ENCODE results near the gene CNGB1. TPM values are rescaled to one million over a fixed set of nuclear protein-coding genes. Genes with fewer than 3 reads are reported as not detected.

Gene CNGB1
- polyA plus RNA-seq, 1 donor from 2014 or later, result 20.7 TPM

DNA sequence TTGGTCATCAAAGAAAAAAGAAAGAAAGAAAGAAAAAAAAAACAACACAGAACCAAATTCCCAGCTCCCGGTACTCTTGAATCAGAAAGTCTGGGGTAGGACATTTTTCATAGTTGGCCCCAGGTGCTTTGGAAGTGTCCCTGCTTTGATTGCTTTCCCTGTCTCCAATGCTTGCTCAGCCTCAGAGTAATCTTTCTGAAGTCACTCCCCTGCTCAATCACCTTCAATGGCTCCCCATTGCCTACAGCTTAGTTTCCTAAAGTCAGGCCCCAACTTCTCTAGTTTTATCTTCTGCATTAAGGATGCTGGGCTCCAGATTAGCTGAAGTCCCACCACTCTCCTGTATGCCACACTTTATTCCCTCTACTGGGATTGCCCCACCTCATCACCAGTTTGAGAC lies 17.1 kb downstream of the CNGB1 start:
- Histone ChIP-seq H3K4me3 (ENCODE audit: low read length) (no peak overlapping the region), H3K27me3 (ENCODE audit: insufficient read depth, low read depth, low read length) (no peaks in the 10 kb centered on the region), H3K36me3 (ENCODE audit: insufficient read depth, low read length) (no peaks in the 10 kb centered on the region), H3K9me2 (ENCODE audit: insufficient read depth, low read length) (no peaks in the 10 kb centered on the region), H3K9me3 (ENCODE audit: low read length) (no peaks in the 10 kb centered on the region), H3F3A (ENCODE audit: insufficient read depth, low read length, poor library complexity, severe bottlenecking) (no peaks in the 10 kb centered on the region), H3K27ac (ENCODE audit: low read length) (no peak overlapping the region), H3K4me2 (ENCODE audit: low read length) (no peak overlapping the region), H2AFZ (ENCODE audit: low read depth, low read length) (no peak overlapping the region), H3K79me2 (replicated peaks; ENCODE audit: insufficient read depth, low read length) (no peaks in the 10 kb centered on the region), H3K9ac (ENCODE audit: low read length) (no peak overlapping the region), H4K20me1 (ENCODE audit: insufficient read depth) (no peaks in the 10 kb centered on the region)
- no peak for TF ChIP-seq MXI1 (conservative IDR thresholded peaks at IDR 0.05; ENCODE audit: poor library complexity, severe bottlenecking)
- no peak for TF ChIP-seq EP300 (conservative IDR thresholded peaks at IDR 0.05; ENCODE audit: poor library complexity, severe bottlenecking)
- TF ChIP-seq RAD21 (conservative IDR thresholded peaks at IDR 0.05), result no peak
- no peak for TF ChIP-seq SMC3 (conservative IDR thresholded peaks at IDR 0.05; ENCODE audit: poor library complexity)
- TF ChIP-seq POLR2AphosphoS5 (IDR thresholded peaks at IDR 0.05), result no peak
- no peak for TF ChIP-seq EZH2 (IDR thresholded peaks at IDR 0.05; ENCODE audit: borderline replicate concordance, insufficient read depth, low read length, poor library complexity, severe bottlenecking)
- TF ChIP-seq TAF1 (IDR thresholded peaks at IDR 0.05; ENCODE audit: low read depth), result no peak
- TF ChIP-seq, protein P1, sequence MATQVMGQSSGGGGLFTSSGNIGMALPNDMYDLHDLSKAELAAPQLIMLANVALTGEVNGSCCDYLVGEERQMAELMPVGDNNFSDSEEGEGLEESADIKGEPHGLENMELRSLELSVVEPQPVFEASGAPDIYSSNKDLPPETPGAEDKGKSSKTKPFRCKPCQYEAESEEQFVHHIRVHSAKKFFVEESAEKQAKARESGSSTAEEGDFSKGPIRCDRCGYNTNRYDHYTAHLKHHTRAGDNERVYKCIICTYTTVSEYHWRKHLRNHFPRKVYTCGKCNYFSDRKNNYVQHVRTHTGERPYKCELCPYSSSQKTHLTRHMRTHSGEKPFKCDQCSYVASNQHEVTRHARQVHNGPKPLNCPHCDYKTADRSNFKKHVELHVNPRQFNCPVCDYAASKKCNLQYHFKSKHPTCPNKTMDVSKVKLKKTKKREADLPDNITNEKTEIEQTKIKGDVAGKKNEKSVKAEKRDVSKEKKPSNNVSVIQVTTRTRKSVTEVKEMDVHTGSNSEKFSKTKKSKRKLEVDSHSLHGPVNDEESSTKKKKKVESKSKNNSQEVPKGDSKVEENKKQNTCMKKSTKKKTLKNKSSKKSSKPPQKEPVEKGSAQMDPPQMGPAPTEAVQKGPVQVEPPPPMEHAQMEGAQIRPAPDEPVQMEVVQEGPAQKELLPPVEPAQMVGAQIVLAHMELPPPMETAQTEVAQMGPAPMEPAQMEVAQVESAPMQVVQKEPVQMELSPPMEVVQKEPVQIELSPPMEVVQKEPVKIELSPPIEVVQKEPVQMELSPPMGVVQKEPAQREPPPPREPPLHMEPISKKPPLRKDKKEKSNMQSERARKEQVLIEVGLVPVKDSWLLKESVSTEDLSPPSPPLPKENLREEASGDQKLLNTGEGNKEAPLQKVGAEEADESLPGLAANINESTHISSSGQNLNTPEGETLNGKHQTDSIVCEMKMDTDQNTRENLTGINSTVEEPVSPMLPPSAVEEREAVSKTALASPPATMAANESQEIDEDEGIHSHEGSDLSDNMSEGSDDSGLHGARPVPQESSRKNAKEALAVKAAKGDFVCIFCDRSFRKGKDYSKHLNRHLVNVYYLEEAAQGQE (IDR thresholded peaks at IDR 0.05; ENCODE audit: borderline replicate concordance), result no peak
- TF ChIP-seq CTCF (IDR thresholded peaks at IDR 0.05; ENCODE audit: poor library complexity, severe bottlenecking), result no peak

GRCh38 chr16:57952909-57953308 lies 18.0 kb downstream of the CNGB1 start:
- TF ChIP-seq EP300 (conservative IDR thresholded peaks at IDR 0.05; ENCODE audit: poor library complexity, severe bottlenecking) (no peak), POLR2AphosphoS5 (IDR thresholded peaks at IDR 0.05) (no peak), CTCF (IDR thresholded peaks at IDR 0.05; ENCODE audit: poor library complexity, severe bottlenecking) (no peak), RAD21 (conservative IDR thresholded peaks at IDR 0.05) (no peak), SMC3 (conservative IDR thresholded peaks at IDR 0.05; ENCODE audit: poor library complexity) (no peak), MXI1 (conservative IDR thresholded peaks at IDR 0.05; ENCODE audit: poor library complexity, severe bottlenecking) (no peak), EZH2 (IDR thresholded peaks at IDR 0.05; ENCODE audit: borderline replicate concordance, insufficient read depth, low read length, poor library complexity, severe bottlenecking) (no peak), TAF1 (IDR thresholded peaks at IDR 0.05; ENCODE audit: low read depth) (no peak)
- TF ChIP-seq, protein P1 (IDR thresholded peaks at IDR 0.05; ENCODE audit: borderline replicate concordance), result no peak
- no peaks in the 10 kb centered on the region for H3K36me3 ChIP-seq (ENCODE audit: insufficient read depth, low read length)

More at GRCh38 chr16:57952909-57953308, 18.0 kb downstream of the CNGB1 start:
- Histone ChIP-seq H3K27me3 (ENCODE audit: insufficient read depth, low read depth, low read length) (no peaks in the 10 kb centered on the region), H3K9ac (ENCODE audit: low read length) (no peak overlapping the region), H3K4me2 (ENCODE audit: low read length) (no peak overlapping the region), H3K9me2 (ENCODE audit: insufficient read depth, low read length) (no peaks in the 10 kb centered on the region), H3F3A (ENCODE audit: insufficient read depth, low read length, poor library complexity, severe bottlenecking) (no peaks in the 10 kb centered on the region), H3K4me3 (ENCODE audit: low read length) (no peak overlapping the region), H4K20me1 (ENCODE audit: insufficient read depth) (no peaks in the 10 kb centered on the region), H3K9me3 (ENCODE audit: low read length) (no peaks in the 10 kb centered on the region), H2AFZ (ENCODE audit: low read depth, low read length) (no peak overlapping the region), H3K27ac (ENCODE audit: low read length) (no peak overlapping the region), H3K79me2 (replicated peaks; ENCODE audit: insufficient read depth, low read length) (no peaks in the 10 kb centered on the region)

All from neural cell (in vitro differentiated cells).